K562 (cell line): Measurements from ENCODE around the gene UCKL1. TPM values are rescaled to one million over a fixed set of nuclear protein-coding genes. Genes with fewer than 3 reads are reported as not detected.

Source experiments
- CXXC5 ChIP-seq: fragments of 250-450 bp; sonication (Bioruptor Pico); IDR thresholded peaks from 2 replicates; pipeline ENCODE4 v1.8.0; 2022; ENCODE audit warnings: inconsistent platforms, mild to moderate bottlenecking, moderate library complexity
- E2F6 ChIP-seq, 2 experiments: IDR thresholded peaks; 2 replicates each; pipeline ENCODE4 v1.6.1; 2011; ENCODE audit warnings: borderline replicate concordance in 1 of 2, control low read depth in 1 of 2, low read depth in 1 of 2, low read length in 1 of 2, mild to moderate bottlenecking in 1 of 2, mixed read lengths in 1 of 2, moderate library complexity in 1 of 2; ENCODE audit not compliant: insufficient read depth in 1 of 2, insufficient read length in 1 of 2, poor library complexity in 1 of 2, severe bottlenecking in 1 of 2; ENCODE audit errors: extremely low read depth in 1 of 2
- ERF ChIP-seq: fragments of 450-650 bp; formaldehyde crosslinking; IDR thresholded peaks from 2 replicates; pipeline ENCODE4 v1.4.0; 2020; ENCODE audit warnings: mild to moderate bottlenecking, mixed read lengths
- FOXP1 ChIP-seq: sonication (generic); formaldehyde crosslinking; IDR thresholded peaks from 2 replicates; pipeline ENCODE4 v1.8.0; 2022; ENCODE audit warnings: mild to moderate bottlenecking, missing genetic modification reagents
- GABPA ChIP-seq: fragments of 200-800 bp; sonication (Bioruptor generic); conservative IDR thresholded peaks from 2 replicates; pipeline ENCODE4 v1.6.1; 2016; ENCODE audit warnings: low read depth, missing genetic modification characterization, missing compliant biosample characterization
- HOXB6 ChIP-seq: fragments of 250-450 bp; sonication (Bioruptor Pico); IDR thresholded peaks from 2 replicates; pipeline ENCODE4 v1.5.1; 2022; ENCODE audit warnings: mild to moderate bottlenecking, borderline replicate concordance
- IRF2 ChIP-seq: sonication (generic); formaldehyde crosslinking; IDR thresholded peaks from 2 replicates; pipeline ENCODE4 v1.8.1; 2022; ENCODE audit warnings: mild to moderate bottlenecking, missing genetic modification reagents
- PHB2 ChIP-seq: fragments of 450-650 bp; IDR thresholded peaks from 2 replicates; pipeline ENCODE4 v1.6.1; 2017; ENCODE audit warnings: low read depth
- PRDM10 ChIP-seq: fragments of 450-650 bp; IDR thresholded peaks from 2 replicates; pipeline ENCODE4 v1.6.1; 2018; ENCODE audit not compliant: partially characterized antibody
- PTRF ChIP-seq: fragments of 450-650 bp; IDR thresholded peaks from 2 replicates; pipeline ENCODE4 v1.6.1; 2016; ENCODE audit warnings: mild to moderate bottlenecking, missing genetic modification characterization, missing compliant biosample characterization
- RREB1 ChIP-seq: fragments of 250-450 bp; sonication (Bioruptor Pico); IDR thresholded peaks from 2 replicates; pipeline ENCODE4 v1.4.0; 2020
- RUNX1 ChIP-seq: sonication (generic); IDR thresholded peaks from 2 replicates; pipeline ENCODE4 v1.6.1; 2016; ENCODE audit warnings: antibody characterized with exemption, low read depth
- TBP ChIP-seq: optimal IDR thresholded peaks from 2 replicates; pipeline ENCODE3; 2011; ENCODE audit warnings: low read depth, low read length, improper control_type of control experiment
- YY1 ChIP-seq, 3 experiments: IDR thresholded peaks; 2 replicates each; pipeline ENCODE4 v1.6.1; 2011; ENCODE audit warnings: low read length in 2 of 3, mild to moderate bottlenecking in 2 of 3, moderate library complexity in 2 of 3, borderline replicate concordance in 1 of 3, control low read depth in 1 of 3, low read depth in 1 of 3; ENCODE audit not compliant: insufficient read depth in 3 of 3, insufficient replicate concordance in 2 of 3, control insufficient read depth in 1 of 3, insufficient read length in 1 of 3; ENCODE audit errors: extremely low read depth in 1 of 3
- ZEB2 ChIP-seq: fragments of 450-650 bp; IDR thresholded peaks from 2 replicates; pipeline ENCODE4 v1.6.1; 2016
- ZNF224 ChIP-seq: sonication (generic); formaldehyde crosslinking; IDR thresholded peaks from 2 replicates; pipeline ENCODE4 v1.8.0; 2022; ENCODE audit warnings: mild to moderate bottlenecking, missing genetic modification reagents
- polyA plus RNA-seq, 8 experiments: library from polyadenylated mRNA; depleted of rRNA in 4 of 8; stranded (reverse) in 5 of 8; unstranded in 3 of 8; fragments of >200 nt; fragmentation: Nextera tagmentation in 2 of 8; fragmentation: Illumina TruSeq in 1 of 8; extraction: Ambion mirVana in 2 of 8; extraction: Trizol in 1 of 8; gene quantifications; 2 replicates each; pipeline versions ENCODE4 v1.2.1 to v1.2.3, GENCODE V29; 2011 to 2014; ENCODE audit warnings: inconsistent platforms in 1 of 8, missing spikeins in 1 of 8
- total RNA-seq, 7 experiments: library from RNA; depleted of rRNA in 6 of 7; stranded (reverse); fragments of >200 nt in 6 of 7; fragmentation: Illumina TruSeq in 2 of 7; extraction: Trizol in 2 of 7; gene quantifications; 2 replicates each; pipeline versions ENCODE4 v1.2.1 to v1.2.3, GENCODE V29; 2011 to 2021; ENCODE audit warnings: low replicate concordance in 1 of 7

Gene UCKL1
- total and polyA plus RNA-seq, 9 of the 15 experiments (the other 6 are each of a cell fraction or from before 2014, with no cell fraction given), result 3.1 to 52.8 (median 24.2) TPM

GRCh38 chr20:63894358-63895201 lies 61.6 kb downstream of the UCKL1 start, which contains the start of gene DNAJC5 (continued):
- TF ChIP-seq HOXB6 (no peak), ZEB2 (no peak), ZNF224 (CRISPR knock-in tag) (no peak), CXXC5 (peak; percentile 95), IRF2 (CRISPR knock-in tag) (no peak), RUNX1 (no peak), PHB2 (no peak), ERF (CRISPR knock-in tag) (no peak), YY1 (IDR thresholded peaks at IDR 0.05; ENCODE audit: borderline replicate concordance in 1 of 3, control insufficient read depth in 1 of 3, extremely low read depth in 1 of 3, insufficient read depth in 3 of 3, insufficient read length in 1 of 3, insufficient replicate concordance in 2 of 3, low read depth in 1 of 3, low read length in 2 of 3) (peak in 2 of 3 experiments; percentile 22 to 25), FOXP1 (CRISPR knock-in tag) (no peak), E2F6 (IDR thresholded peaks at IDR 0.05; ENCODE audit: borderline replicate concordance in 1 of 2, extremely low read depth in 1 of 2, insufficient read depth in 1 of 2, insufficient read length in 1 of 2, low read depth in 1 of 2, low read length in 1 of 2, poor library complexity in 1 of 2, severe bottlenecking in 1 of 2) (peak in 1 of 2 experiments; percentile 52), PRDM10 (peak; percentile 76), RREB1 (CRISPR knock-in tag) (no peak), TBP (peak; percentile 50), GABPA (no peak), PTRF (tag) (no peak)
